ENCODE data around the gene CCL4L2.
"Not testable (repeated sequence)": the region's sequence is repeated elsewhere in the genome, so short reads cannot be mapped to it uniquely, and the experiment has no call there.

CCL4L2 gene

DNA sequence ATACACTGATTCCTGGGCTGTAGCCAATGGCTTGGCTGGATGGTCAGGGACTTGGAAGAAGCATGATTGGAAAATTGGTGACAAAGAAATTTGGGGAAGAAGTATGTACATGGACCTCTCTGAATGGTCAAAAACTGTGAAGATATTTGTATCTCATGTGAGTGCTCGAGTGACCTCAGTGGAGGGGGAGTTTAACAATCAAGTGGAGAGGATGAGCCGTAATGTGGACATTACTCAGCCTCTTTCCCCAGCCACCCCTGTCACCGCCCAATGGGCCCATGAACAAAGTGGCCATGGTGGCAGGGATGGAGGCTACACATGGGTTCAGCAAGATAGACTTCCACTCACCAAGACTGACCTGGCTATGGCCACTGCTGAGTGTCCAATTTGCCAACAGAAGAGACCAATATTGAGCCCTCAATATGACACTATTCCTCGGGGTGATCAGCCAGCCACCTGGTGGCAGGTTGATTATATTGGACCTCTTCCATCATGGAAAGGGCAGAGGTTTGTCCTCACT is 10.8 kb downstream of the CCL4L2 start:
- not testable (repeated sequence) for FAIRE-seq

DNA sequence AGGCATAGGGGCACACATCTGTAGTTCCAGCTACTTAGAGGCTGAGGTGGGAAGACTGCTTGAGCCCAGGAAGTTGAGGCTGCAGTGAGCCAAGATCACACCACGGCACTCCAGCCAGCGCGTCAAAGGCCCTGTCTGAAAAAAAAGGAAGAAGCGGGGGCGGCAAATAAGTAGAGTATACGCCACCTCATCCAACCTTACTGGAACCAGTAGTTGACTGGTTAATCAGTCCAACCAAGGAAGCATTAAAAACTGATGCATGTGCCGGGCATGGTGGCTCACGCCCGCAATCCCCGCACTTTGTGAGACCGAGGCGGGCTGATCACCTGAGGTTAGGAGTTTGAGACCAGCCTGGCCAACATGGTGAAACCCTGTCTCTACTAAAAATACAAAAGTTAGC is 12.1 kb downstream of the CCL4L2 start:
- not testable (repeated sequence) for FAIRE-seq

DNA sequence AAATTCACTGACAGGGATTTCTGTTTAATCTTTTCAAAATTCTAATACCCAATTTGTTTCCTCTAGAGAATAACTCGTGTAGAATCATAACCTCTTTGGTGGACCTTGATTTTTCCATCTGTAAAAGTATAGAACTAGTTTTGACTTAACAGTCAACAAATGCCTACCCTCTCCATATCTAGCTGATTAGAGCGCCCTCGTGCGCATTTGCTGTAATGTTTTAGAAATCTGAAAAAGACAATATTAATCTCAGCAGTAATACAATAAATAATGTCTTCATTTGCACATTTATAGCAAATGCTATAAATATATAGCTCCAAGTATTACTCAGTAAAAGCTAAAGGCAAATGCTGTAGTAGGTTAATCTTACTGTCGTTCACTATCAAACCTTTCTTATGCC is 18.8 kb downstream of the CCL4L2 start:
- FAIRE-seq = not testable (repeated sequence)

DNA sequence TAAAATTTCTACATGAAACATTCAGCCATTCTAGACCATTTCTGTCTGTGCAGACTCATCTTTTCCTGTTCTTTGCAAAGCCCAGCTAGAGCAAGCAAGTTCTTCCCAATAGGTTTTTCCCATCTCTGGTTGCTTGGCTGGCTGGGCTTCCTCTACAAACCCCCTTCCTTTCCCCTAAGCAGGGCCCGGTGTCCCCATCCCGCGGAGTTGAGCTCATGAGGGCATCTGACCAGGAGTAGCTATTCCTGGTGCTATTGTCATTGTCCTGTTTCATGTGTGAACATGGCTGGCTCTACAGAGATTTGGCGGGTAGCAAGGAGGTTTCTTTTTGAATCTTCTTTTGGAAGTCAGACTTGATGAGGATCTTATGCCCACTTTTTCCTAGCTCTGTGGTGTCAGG is 31.2 kb downstream of the CCL4L2 start:
- FAIRE-seq = not testable (repeated sequence)
